Stimulated activated CD8-positive, alpha-beta memory T cell treated with anti-CD3 and anti-CD28 coated beads, Interleukin-2, amount 100 ng/mL, for 1 hour (primary cell): ENCODE data around the gene MLPH.

ENCODE experiments used
- DNase-seq, 2 donors: peaks; one replicate each; pipeline ENCODE4 v3.0.0-alpha.2; 2020; ENCODE audit warnings: low read depth in 2 of 2

MLPH gene

GRCh38 chr2:237486819-237487448 lies at the start of gene MLPH:
MLPH (plus strand) TSS chr2:237487251; CDS start chr2:237493427, 6,176 bp downstream.
- DNase-seq: no peak

GRCh38 chr2:237437566-237437965 lies 49.5 kb upstream of the MLPH start:
- no peak for DNase-seq

- DNase-seq: no peak
These were observed 48.7 kb upstream of the MLPH start for GRCh38 chr2:237438080-237438940.

GRCh38 chr2:237440819-237441281 lies 46.2 kb upstream of the MLPH start:
- DNase-seq: no peak

GRCh38 chr2:237441605-237442274 lies 45.3 kb upstream of the MLPH start:
- no peak for DNase-seq

- DNase-seq: no peak
These were observed 43.0 kb upstream of the MLPH start for GRCh38 chr2:237444071-237444470.

- DNase-seq: no peak
These were observed 41.3 kb upstream of the MLPH start for GRCh38 chr2:237445611-237446337.

- DNase-seq: no peak
These were observed 40.7 kb upstream of the MLPH start for GRCh38 chr2:237446338-237446665.

GRCh38 chr2:237447496-237447895 lies 39.6 kb upstream of the MLPH start:
- no peak for DNase-seq

- no peak for DNase-seq
These were observed 38.9 kb upstream of the MLPH start for GRCh38 chr2:237448171-237448570.

- DNase-seq: no peak
These were observed 38.4 kb upstream of the MLPH start for GRCh38 chr2:237448626-237449025.

GRCh38 chr2:237449193-237449881 lies 37.7 kb upstream of the MLPH start:
- no peak for DNase-seq

GRCh38 chr2:237450108-237450507 lies 36.9 kb upstream of the MLPH start:
- DNase-seq: no peak

- DNase-seq: no peak
These were observed 36.5 kb upstream of the MLPH start for GRCh38 chr2:237450583-237450982.

GRCh38 chr2:237451643-237452469 lies 35.2 kb upstream of the MLPH start:
- no peak for DNase-seq

GRCh38 chr2:237452861-237453260 lies 34.2 kb upstream of the MLPH start:
- DNase-seq: no peak

- DNase-seq: no peak
These were observed 33.4 kb upstream of the MLPH start for GRCh38 chr2:237453671-237454070.

GRCh38 chr2:237455764-237456163 lies 31.3 kb upstream of the MLPH start:
- no peak for DNase-seq

GRCh38 chr2:237456200-237456843 lies 30.7 kb upstream of the MLPH start:
- no peak for DNase-seq

GRCh38 chr2:237457388-237457941 lies 29.6 kb upstream of the MLPH start:
- DNase-seq: no peak
